Nephron (organoid): ENCODE measurements around the gene CTCF.

ENCODE experiments used
- H3K27ac Mint-ChIP-seq, 3 experiments: 2 replicates each; pipeline ENCODE4 v1.8.0; 2020; ENCODE audit warnings: mixed read lengths in 3 of 3, mild to moderate bottlenecking in 2 of 3, moderate library complexity in 1 of 3
- H3K27me3 Mint-ChIP-seq: 2 replicates; pipeline ENCODE4 v1.8.0; 2021; ENCODE audit warnings: low read depth, mild to moderate bottlenecking, moderate library complexity, mixed read lengths
- H3K36me3 Mint-ChIP-seq: 2 replicates; pipeline ENCODE4 v1.8.0; 2020; ENCODE audit warnings: low read depth, mixed read lengths
- H3K4me1 Mint-ChIP-seq: 2 replicates; pipeline ENCODE4 v1.8.0; 2020; ENCODE audit warnings: mixed read lengths
- H3K4me3 Mint-ChIP-seq, 3 experiments: 2 replicates each; pipeline ENCODE4 v1.8.0; 2020; ENCODE audit warnings: mild to moderate bottlenecking in 3 of 3, mixed read lengths in 3 of 3, moderate library complexity in 2 of 3
- H3K9me3 Mint-ChIP-seq: 2 replicates; pipeline ENCODE4 v1.8.0; 2020; ENCODE audit warnings: mixed read lengths
- TF ChIP-seq, protein P1 (sequence below), 3 experiments: fragments of 200-600 bp; sonication (generic); IDR thresholded peaks; one replicate each; pipeline ENCODE4 v1.5.0; 2021; ENCODE audit warnings: antibody characterized with exemption in 3 of 3; ENCODE audit not compliant: unreplicated experiment in 3 of 3

The CTCF gene

DNA sequence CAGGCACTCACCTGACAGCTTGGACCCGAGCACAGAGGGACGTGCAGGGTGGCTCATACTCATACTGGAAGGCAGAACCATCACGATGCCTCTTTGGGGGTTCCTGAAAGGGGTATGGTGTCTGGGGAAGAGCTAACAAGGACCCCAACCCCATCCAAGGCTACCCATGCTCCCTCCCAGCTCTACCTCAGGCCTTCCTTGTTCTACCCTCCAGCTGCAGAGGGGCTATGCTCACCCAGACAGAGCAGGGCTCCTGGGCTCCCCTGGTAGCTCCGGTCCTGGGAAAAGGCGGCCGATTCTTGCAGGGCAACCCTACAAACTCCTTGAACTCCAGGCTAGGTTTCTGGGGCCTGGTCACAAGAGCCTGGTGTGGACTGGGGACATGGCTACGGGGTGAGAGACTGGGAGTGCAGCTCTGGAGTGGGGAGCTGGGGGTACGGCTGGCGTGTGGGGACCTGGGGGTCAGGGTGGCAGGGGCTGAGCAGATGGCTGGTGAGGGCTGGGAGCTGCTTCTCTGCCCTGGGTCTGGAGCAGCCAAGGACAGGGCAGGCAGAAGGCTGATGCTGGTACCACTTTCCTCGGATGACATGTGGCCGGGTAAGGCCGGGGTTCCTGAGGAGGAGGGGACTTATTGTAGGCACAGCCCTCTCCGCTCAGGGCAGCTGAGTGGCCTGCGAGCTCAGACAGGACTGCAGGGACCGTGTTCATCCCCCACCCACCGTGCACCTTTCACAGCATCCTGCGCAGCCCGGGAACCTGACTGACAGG lies 95.6 kb downstream of the CTCF start:
- H3K27me3 Mint-ChIP-seq = peaks cover 21% of the 10 kb centered on the region
- H3K4me1 Mint-ChIP-seq = no peaks in the 10 kb centered on the region
- TF ChIP-seq, protein P1, sequence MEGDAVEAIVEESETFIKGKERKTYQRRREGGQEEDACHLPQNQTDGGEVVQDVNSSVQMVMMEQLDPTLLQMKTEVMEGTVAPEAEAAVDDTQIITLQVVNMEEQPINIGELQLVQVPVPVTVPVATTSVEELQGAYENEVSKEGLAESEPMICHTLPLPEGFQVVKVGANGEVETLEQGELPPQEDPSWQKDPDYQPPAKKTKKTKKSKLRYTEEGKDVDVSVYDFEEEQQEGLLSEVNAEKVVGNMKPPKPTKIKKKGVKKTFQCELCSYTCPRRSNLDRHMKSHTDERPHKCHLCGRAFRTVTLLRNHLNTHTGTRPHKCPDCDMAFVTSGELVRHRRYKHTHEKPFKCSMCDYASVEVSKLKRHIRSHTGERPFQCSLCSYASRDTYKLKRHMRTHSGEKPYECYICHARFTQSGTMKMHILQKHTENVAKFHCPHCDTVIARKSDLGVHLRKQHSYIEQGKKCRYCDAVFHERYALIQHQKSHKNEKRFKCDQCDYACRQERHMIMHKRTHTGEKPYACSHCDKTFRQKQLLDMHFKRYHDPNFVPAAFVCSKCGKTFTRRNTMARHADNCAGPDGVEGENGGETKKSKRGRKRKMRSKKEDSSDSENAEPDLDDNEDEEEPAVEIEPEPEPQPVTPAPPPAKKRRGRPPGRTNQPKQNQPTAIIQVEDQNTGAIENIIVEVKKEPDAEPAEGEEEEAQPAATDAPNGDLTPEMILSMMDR (IDR thresholded peaks at IDR 0.05; ENCODE audit: unreplicated experiment in 3 of 3) = no peak
- no peaks in the 10 kb centered on the region for H3K36me3 Mint-ChIP-seq
- peak overlapping the region; percentile 94 to 98 (median 96) for H3K4me3 Mint-ChIP-seq
- no peaks in the 10 kb centered on the region for H3K9me3 Mint-ChIP-seq
- H3K27ac Mint-ChIP-seq = no peak overlapping the region

DNA sequence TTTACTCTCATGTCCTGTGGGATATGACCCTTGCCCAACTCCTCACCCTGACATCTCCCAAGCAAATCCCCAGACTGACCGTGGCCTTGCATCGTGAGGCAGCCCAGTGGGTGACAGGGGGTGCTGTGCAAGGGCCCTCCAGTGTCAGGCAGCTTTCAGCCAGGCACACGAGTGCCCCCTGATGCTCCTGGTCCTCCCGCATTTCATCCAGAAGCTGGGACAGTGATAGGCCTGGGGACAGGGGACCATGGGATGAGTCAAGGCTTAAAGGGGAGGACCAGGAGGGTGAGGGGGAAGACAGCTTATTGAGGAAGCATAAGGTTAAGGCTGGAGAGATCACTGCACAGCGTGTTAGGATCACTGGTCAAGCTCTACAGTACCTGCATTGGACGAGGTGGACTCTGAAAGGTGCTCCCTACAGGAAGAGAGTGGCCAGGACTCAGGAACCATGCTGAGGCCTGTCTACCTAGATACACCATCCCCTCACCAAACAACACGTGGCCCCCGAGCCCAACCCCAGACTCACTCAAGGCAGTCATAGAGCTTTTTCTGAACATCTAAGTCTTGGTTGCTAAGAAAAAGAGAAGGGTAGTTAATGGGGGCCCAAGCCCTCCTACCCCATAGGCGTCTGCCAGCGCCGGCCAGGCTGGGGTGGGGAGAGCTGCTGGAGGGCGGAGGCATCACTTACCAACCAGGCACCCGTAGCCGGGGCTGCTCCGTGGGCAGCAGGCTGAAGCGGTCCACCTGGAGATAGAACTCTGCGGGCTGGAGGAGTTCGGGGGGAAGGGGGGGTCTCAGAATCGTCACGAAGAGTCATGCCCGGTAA lies 96.7 kb downstream of the CTCF start:
- TF ChIP-seq, protein P1 (IDR thresholded peaks at IDR 0.05; ENCODE audit: unreplicated experiment in 3 of 3) = no peak
- Mint-ChIP-seq H3K36me3 (peaks cover 1% of the 10 kb centered on the region), H3K27ac (no peak overlapping the region), H3K4me1 (no peaks in the 10 kb centered on the region), H3K27me3 (peaks cover 16% of the 10 kb centered on the region), H3K9me3 (no peaks in the 10 kb centered on the region), H3K4me3 (peak overlapping the region; percentile 94 to 98 (median 96))

DNA sequence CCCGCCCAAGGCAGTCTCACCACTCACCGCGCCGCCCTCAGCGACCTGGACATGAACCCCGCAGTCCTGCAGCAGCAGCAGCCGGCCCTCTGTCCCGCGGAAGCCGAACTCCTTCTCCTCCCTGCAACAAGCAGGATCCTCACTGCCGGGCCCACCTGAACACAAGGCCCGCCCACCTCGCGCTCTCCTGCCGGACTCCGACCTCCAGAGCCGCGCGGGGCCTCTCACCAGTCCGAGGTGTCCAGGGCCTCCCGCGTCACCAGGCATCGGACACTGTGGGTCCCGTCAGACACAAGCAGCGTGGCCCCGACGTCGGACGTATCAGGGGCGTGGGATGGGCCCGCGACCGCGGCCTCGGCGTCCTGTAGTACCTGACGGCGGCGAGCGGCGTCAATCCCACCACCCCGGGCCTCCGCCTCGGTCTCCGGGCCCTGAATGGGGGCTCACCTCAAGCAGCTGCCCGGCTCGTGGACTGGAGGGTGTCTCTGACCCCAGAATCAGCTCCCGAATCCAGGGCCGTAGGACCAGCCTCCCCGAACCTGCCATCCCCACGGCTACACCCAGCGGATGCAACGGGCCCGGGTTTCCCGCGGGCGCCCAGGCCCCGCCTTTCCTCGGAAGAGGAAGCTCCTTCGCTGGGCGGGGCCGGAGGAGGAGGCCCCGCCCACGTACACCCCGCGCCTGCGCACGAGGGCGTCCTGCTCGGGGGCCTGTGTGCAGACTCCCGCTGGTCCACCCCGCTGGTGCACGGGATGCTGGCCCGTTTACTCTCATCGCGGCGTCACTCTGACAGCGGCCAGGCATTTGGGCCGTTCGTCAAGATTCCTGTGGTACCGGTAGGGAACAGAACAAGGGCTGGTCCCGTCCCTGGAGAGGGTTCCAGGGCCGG lies 97.6 kb downstream of the CTCF start, which contains the start of gene ACD:
Gene ACD, minus strand, starts transcription at position 586 of the 889 bp plus-strand sequence. Its CDS starts 40 bp downstream, at position 546.
- Mint-ChIP-seq H3K9me3 (no peaks in the 10 kb centered on the region), H3K4me3 (peak within 1 kb of the TSS; percentile 94 to 98 (median 96)), H3K36me3 (peaks cover 8% of the 10 kb centered on the region), H3K27ac (peak within 1 kb of the TSS; percentile 76 to 95 (median 91)), H3K4me1 (no peaks in the 10 kb centered on the region), H3K27me3 (peaks cover 10% of the 10 kb centered on the region)
- TF ChIP-seq, protein P1 (IDR thresholded peaks at IDR 0.05; ENCODE audit: unreplicated experiment in 3 of 3) = no peak

DNA sequence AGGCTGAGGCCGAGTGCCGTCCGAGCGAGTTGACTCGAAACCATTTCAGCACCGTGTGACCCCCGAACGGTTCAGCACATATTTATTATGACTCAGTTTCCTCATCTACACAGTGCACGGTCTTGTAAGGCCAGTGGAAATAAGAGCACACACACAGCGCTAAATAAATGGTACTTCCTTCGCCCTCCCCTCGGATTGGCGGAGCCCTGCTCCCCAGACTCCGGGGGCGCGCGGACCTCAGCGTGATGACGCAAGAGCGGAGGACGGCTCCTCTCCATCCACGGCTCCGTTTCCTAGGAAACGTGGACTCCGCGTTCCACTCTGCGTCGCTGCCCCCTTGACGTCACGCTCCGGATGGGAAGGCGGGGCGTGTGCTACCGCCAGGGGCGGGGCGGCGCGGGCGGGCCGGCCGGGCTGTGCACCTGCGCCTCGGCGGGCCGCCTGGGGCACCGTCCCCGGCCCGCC lies 98.3 kb downstream of the CTCF start, which contains the start of gene PARD6A:
Gene PARD6A, plus strand, starts transcription at position 397 of the 465 bp plus-strand sequence. CDS start 79 bp downstream, outside the sequence.
- Mint-ChIP-seq H3K27ac (peak within 1 kb of the TSS; percentile 76 to 95 (median 91)), H3K4me1 (no peaks in the 10 kb centered on the region), H3K36me3 (peaks cover 8% of the 10 kb centered on the region), H3K9me3 (no peaks in the 10 kb centered on the region), H3K27me3 (peaks cover 3% of the 10 kb centered on the region), H3K4me3 (peak within 1 kb of the TSS; percentile 94 to 98 (median 96))
- TF ChIP-seq, protein P1 (IDR thresholded peaks at IDR 0.05; ENCODE audit: unreplicated experiment in 3 of 3) = no peak

DNA sequence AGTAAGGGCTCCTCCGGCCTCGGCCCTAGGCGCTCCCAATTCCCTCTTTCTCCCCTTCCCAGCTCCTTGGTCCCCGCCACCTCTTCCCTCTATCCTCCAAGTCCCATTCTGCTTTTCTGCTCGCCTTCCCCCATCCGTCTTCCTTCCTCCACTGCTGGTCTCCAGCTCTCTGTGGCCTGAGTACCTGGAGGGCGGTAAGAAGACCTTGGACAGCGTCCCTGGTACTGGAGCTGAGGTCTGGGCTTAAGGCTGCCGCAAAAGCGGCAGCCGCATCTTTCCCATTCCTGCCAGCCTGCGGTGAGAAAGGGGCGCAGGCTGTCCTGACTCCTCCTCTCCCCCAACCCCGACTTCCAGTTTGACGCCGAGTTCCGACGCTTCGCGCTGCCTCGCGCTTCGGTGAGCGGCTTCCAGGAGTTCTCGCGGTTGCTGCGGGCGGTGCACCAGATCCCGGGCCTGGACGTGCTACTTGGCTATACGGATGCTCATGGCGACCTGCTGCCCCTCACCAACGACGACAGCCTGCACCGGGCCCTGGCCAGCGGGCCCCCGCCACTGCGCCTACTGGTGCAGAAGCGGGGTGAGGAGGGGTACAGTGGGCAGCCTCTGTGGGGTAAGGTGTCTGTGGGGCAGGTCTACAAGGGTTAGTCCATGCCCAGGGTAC lies 98.9 kb downstream of the CTCF start:
- Mint-ChIP-seq H3K27ac (peak overlapping the region; percentile 60 to 76 (median 68)), H3K36me3 (peaks cover 8% of the 10 kb centered on the region), H3K9me3 (no peaks in the 10 kb centered on the region), H3K27me3 (no peaks in the 10 kb centered on the region), H3K4me3 (peak overlapping the region; percentile 87 to 90 (median 88)), H3K4me1 (no peaks in the 10 kb centered on the region)
- TF ChIP-seq, protein P1 (IDR thresholded peaks at IDR 0.05; ENCODE audit: unreplicated experiment in 3 of 3) = no peak
